GM18520 (cell line): Measurements from ENCODE around the gene BDKRB2.
"Not testable (repeated sequence)": the region's sequence is repeated elsewhere in the genome, so short reads cannot be mapped to it uniquely, and the experiment has no call there.

Source experiments
- ATAC-seq: cut with Tn5 transposase; IDR thresholded peaks from one replicate; pipeline ENCODE4 v1.9.1; 2021; ENCODE audit not compliant: unreplicated experiment

BDKRB2 gene

GRCh38 chr14:96221841-96222240, 17.2 kb downstream of the BDKRB2 start:
- no peak for ATAC-seq

GRCh38 chr14:96224480-96225096, 19.9 kb downstream of the BDKRB2 start:
- no peak for ATAC-seq

- no peak for ATAC-seq
These were observed 20.6 kb downstream of the BDKRB2 start for GRCh38 chr14:96225213-96225612.

- no peak for ATAC-seq
These were observed 21.1 kb downstream of the BDKRB2 start for GRCh38 chr14:96225745-96226151.

GRCh38 chr14:96227428-96227827, 22.8 kb downstream of the BDKRB2 start:
- no peak for ATAC-seq

GRCh38 chr14:96229315-96229714, 24.7 kb downstream of the BDKRB2 start:
- no peak for ATAC-seq

- ATAC-seq = no peak
These were observed 26.4 kb downstream of the BDKRB2 start for GRCh38 chr14:96231056-96231455.

- ATAC-seq = no peak
These were observed 27.0 kb downstream of the BDKRB2 start for GRCh38 chr14:96231526-96232130.

GRCh38 chr14:96232506-96232905, 27.9 kb downstream of the BDKRB2 start:
- no peak for ATAC-seq

GRCh38 chr14:96233661-96234060, 29.0 kb downstream of the BDKRB2 start:
- ATAC-seq = no peak

GRCh38 chr14:96235426-96235825, 30.8 kb downstream of the BDKRB2 start:
- no peak for ATAC-seq

GRCh38 chr14:96237641-96238040, 33.0 kb downstream of the BDKRB2 start:
- ATAC-seq = no peak

- no peak for ATAC-seq
These were observed 34.1 kb downstream of the BDKRB2 start for GRCh38 chr14:96238676-96239265.

GRCh38 chr14:96239711-96240141, 35.1 kb downstream of the BDKRB2 start:
- ATAC-seq = no peak

- no peak for ATAC-seq
These were observed 36.0 kb downstream of the BDKRB2 start for GRCh38 chr14:96240641-96241040.

- no peak for ATAC-seq
These were observed 37.5 kb downstream of the BDKRB2 start for GRCh38 chr14:96242126-96242525.

GRCh38 chr14:96243785-96244184, 39.1 kb downstream of the BDKRB2 start:
- ATAC-seq = no peak

- ATAC-seq = not testable (repeated sequence)
These were observed 40.4 kb downstream of the BDKRB2 start for GRCh38 chr14:96245074-96245473.

GRCh38 chr14:96245710-96246538, 41.3 kb downstream of the BDKRB2 start:
- ATAC-seq = no peak

- no peak for ATAC-seq
These were observed 41.9 kb downstream of the BDKRB2 start for GRCh38 chr14:96246539-96246847.

- ATAC-seq = no peak
These were observed 42.4 kb downstream of the BDKRB2 start for GRCh38 chr14:96247031-96247430.

- ATAC-seq = no peak
These were observed 44.4 kb downstream of the BDKRB2 start for GRCh38 chr14:96249029-96249428.
